IPS DF 6.9 (cell line): ENCODE results near the gene KRTAP5-10.
"Not testable (repeated sequence)": the region's sequence is repeated elsewhere in the genome, so short reads cannot be mapped to it uniquely, and the experiment has no call there.

Experiments used
- DNase-seq: peaks from one replicate; pipeline ENCODE4 v3.0.0-alpha.2; 2013; ENCODE audit warnings: low read depth, low spot score
- H3K27ac ChIP-seq: one replicate; pipeline ENCODE4 v1.5.1; 2013; ENCODE audit warnings: low read length, control low read depth
- H3K27me3 ChIP-seq: 2 replicates; pipeline ENCODE4 v1.6.1; 2013; ENCODE audit warnings: mild to moderate bottlenecking, low read length; ENCODE audit not compliant: control insufficient read depth, insufficient read depth
- H3K36me3 ChIP-seq: 2 replicates; pipeline ENCODE4 v1.6.1; 2013; ENCODE audit warnings: low read length; ENCODE audit not compliant: control insufficient read depth, insufficient read depth
- H3K4me1 ChIP-seq: 2 replicates; pipeline ENCODE4 v1.6.1; 2013; ENCODE audit warnings: low read length; ENCODE audit not compliant: control insufficient read depth, insufficient read depth
- H3K4me3 ChIP-seq: 2 replicates; pipeline ENCODE4 v1.5.1; 2013; ENCODE audit warnings: mild to moderate bottlenecking, low read length
- H3K9me3 ChIP-seq: 2 replicates; pipeline ENCODE4 v1.6.1; 2013; ENCODE audit warnings: low read length, inconsistent platforms; ENCODE audit not compliant: control insufficient read depth, insufficient read depth
- WGBS: extraction: QIAGEN DNeasy Blood & Tissue Kit; methylation state at CpG from one replicate; pipeline ENCODE4 v1.1.7; 2013; ENCODE audit warnings: mixed read lengths, missing lambda C conversion rate; ENCODE audit not compliant: insufficient read length, insufficient coverage; 5-methylcytosine and 5-hydroxymethylcytosine counted together

KRTAP5-10 gene

DNA sequence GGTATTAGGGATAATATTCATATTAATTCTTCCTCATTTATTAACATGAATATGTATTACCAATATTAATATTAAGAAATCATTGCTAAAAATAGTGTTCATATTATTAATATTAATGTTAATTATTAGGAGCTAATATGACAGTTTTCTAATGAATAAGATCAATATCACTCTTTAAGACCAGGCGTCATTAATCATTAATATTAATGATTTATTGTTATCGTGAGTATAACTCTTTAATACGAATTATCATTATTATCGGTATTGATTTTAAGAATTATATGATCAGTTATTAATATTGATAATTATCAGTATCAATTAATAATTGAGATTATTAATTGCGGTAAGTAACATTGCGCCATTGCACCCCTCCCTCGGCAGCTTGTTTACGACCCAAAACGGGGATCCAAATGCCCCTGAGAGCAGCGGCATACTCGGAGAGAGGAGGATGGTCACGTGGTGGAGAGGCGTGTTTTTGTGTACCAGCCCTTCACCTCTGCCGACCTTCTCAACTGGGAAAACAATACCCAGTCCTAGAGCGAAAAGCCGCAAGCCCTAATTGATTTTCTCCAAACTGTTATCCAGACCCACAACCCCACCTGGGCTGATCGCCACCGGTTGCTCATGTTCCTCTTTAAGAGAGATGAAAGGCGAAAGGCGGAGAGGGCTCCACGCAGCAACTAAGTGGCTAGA is 46.0 kb downstream of the KRTAP5-10 start:
- not testable (repeated sequence) for H3K9me3 ChIP-seq, H3K4me3 ChIP-seq, H3K4me1 ChIP-seq, H3K27ac ChIP-seq, H3K27me3 ChIP-seq, DNase-seq, H3K36me3 ChIP-seq
- WGBS: no CpG with 5 or more reads among the region's 21 CpGs

DNA sequence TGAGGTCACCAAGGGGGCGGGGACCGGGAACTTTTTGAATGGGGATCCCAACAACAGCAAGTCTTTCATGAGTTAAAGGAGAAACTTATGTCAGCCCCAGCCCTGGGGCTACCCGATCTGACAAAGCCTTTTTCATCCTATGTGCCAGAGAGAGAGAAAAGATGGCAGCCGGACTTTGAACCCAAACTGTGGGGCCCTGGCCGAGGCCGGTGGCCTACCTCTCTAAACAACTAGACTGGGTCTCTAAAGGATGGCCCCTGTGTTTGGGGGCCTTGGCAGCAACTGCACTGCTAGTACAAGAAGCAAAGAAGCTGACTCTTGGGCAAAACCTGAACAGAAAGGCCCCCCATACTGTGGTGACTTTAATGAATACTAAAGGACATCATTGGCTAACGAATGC is 48.6 kb downstream of the KRTAP5-10 start:
- no CpG with 5 or more reads among the region's 7 CpGs for WGBS
- H3K4me1 ChIP-seq, DNase-seq, H3K27me3 ChIP-seq, H3K27ac ChIP-seq, H3K9me3 ChIP-seq, H3K4me3 ChIP-seq, H3K36me3 ChIP-seq: not testable (repeated sequence)

DNA sequence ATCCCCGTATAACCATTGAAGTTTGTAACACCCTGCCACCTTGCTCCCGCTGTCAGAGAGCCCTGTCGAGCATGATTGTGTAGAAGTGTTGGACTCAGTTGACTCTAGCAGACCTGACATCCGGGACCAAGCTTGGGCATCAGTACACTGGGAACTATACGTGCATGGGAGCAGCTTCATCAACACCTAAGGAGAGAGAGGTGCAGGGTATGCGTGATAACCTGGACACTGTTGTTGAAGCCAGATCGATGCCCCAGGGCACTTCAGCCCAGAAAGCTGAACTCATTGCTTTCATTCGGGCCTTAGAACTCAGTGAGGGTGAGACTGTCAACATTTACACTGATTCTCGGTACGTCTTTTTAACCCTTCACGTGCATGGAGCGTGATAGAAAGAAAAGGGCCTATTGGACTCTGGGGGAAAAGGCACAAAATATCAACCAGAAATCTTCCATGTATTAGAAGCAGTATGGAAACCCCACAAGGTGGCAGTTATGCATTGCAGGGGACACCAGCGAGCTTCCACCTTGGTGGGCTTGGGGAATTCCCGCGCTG is 49.1 kb downstream of the KRTAP5-10 start:
- H3K36me3 ChIP-seq, H3K4me1 ChIP-seq, DNase-seq, H3K9me3 ChIP-seq, H3K27ac ChIP-seq, H3K27me3 ChIP-seq, H3K4me3 ChIP-seq: not testable (repeated sequence)
- no CpG with 5 or more reads among the region's 15 CpGs for WGBS

DNA sequence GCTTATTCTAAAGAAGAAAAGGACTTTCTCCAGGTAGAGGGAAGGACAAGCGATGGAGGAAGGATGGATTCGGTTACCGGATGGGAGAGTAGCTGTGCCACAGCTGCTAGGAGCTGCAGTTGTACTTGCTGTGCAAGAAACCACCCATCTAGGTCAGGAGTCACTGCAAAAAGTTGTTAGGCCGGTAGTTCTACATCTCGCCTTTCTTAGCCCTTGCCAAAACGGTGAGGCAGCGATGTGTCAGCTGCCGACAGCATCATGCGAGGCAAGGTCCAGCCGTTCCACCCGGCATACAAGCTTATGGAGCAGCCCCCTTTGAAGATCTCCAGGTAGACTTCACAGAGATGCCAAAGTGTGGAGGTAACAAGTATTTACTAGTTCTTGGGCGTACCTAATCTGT is 49.6 kb downstream of the KRTAP5-10 start:
- not testable (repeated sequence) for H3K27ac ChIP-seq, H3K4me1 ChIP-seq, H3K4me3 ChIP-seq, H3K36me3 ChIP-seq, H3K9me3 ChIP-seq, H3K27me3 ChIP-seq, DNase-seq
- WGBS: no CpG with 5 or more reads among the region's 12 CpGs
